Small intestine (tissue), 7 donors: ENCODE measurements around the gene PPME1. TPM values are rescaled to one million over a fixed set of nuclear protein-coding genes. Genes with fewer than 3 reads are reported as not detected.

ENCODE experiments used
- DNase-seq, 2 donors: peaks; one replicate each; pipeline versions ENCODE4 v3.0.0 to v3.0.0-alpha.2; 2013
- FAIRE-seq: peaks from 2 replicates; lab custom pipeline; 2012; peaks lifted over from hg19 to GRCh38; lab: Jason Lieb, UNC
- H3K27ac ChIP-seq, 3 donors: one replicate each; pipeline ENCODE4 v1.5.1; 2013; ENCODE audit warnings: low read length in 2 of 3, mild to moderate bottlenecking in 2 of 3, control low read depth in 1 of 3, inconsistent platforms in 1 of 3, low read depth in 1 of 3, moderate library complexity in 1 of 3
- H3K27me3 ChIP-seq, 3 donors: one replicate each; pipeline ENCODE4 v1.6.1; 2013; ENCODE audit warnings: low read length in 3 of 3, inconsistent platforms in 1 of 3; ENCODE audit not compliant: control insufficient read depth in 3 of 3, insufficient read depth in 3 of 3
- H3K36me3 ChIP-seq, 3 donors: one replicate each; pipeline ENCODE4 v1.6.1; 2013; ENCODE audit warnings: low read length in 3 of 3, inconsistent platforms in 1 of 3, low read depth in 1 of 3, mild to moderate bottlenecking in 1 of 3, moderate library complexity in 1 of 3; ENCODE audit not compliant: control insufficient read depth in 3 of 3, insufficient read depth in 2 of 3
- H3K4me1 ChIP-seq, 3 donors: one replicate each; pipeline ENCODE4 v1.6.1; 2013; ENCODE audit warnings: low read length in 2 of 3, inconsistent platforms in 1 of 3, low read depth in 1 of 3, mild to moderate bottlenecking in 1 of 3, moderate library complexity in 1 of 3; ENCODE audit not compliant: control insufficient read depth in 3 of 3, insufficient read depth in 2 of 3
- H3K4me3 ChIP-seq, 3 donors: one replicate each; pipeline ENCODE4 v1.5.1; 2013; ENCODE audit warnings: low read length in 3 of 3, control low read depth in 1 of 3, inconsistent platforms in 1 of 3, low read depth in 1 of 3, mild to moderate bottlenecking in 1 of 3, moderate library complexity in 1 of 3
- H3K9me3 ChIP-seq, 2 donors: one replicate each; pipeline ENCODE4 v1.6.1; 2013; ENCODE audit warnings: low read depth in 1 of 2, low read length in 1 of 2; ENCODE audit not compliant: control insufficient read depth in 2 of 2, insufficient read depth in 1 of 2
- WGBS, 3 donors: extraction: QIAGEN DNeasy Blood & Tissue Kit; methylation state at CpG; one replicate each; pipeline ENCODE4 v1.1.7; 2013; 5-methylcytosine and 5-hydroxymethylcytosine counted together
- polyA plus RNA-seq, 4 donors: library from polyadenylated mRNA; stranded (reverse) in 3 of 4; unstranded in 1 of 4; fragments of 200-250 nt in 3 of 4; fragments of 120-200 nt in 1 of 4; gene quantifications; one replicate each; pipeline versions ENCODE4 v1.2.1 to v1.2.3, GENCODE V29; 2013
- donor health status: healthy with polysubstance abuse.
- donor health status: control.
- donor health status: control.
- donor health status: Bipolar disorder and iron deficiency.
- donor health status: healthy.

PPME1 gene
- polyA plus RNA-seq, 4 donors = 14.3 to 23.1 (median 19.6) TPM

DNA sequence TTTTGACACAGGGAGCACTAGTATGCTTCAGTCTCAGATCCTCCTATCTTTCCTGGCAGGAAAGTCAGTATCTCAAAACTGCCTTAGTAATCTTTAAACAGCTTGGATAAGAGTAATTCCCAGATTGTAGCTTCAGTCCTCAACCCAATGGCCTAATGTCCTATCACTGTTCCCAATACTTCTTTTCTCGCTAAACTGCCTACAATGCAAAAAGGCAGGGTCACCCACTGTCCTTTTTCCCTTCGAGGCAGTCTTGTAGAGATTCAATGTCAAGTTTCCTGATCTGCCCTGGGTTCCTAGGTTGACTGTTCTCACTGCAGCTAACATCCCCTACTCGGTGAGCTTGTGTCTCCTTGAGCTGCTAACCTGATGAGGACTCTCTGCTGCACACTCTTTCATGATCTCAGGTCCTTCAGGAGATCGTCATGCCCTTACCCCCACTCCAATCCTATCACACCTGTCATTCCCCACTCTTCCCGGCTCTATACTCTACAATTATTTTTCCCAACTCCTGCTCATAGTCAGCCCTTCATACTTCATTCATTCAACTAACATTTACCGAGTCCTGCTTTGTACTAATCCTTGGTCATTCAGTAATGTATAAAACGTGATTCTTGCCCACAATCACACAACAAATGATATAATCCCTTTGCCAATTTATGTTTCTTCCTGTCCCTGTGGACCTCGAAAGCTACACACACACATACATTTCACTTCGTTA lies 1.2 kb upstream of the PPME1 start:
- Histone ChIP-seq H3K9me3 (no peaks in the 10 kb centered on the region), H3K27me3 (no peaks in the 10 kb centered on the region), H3K4me1 (peaks cover 7 to 20% (median 12%) of the 10 kb centered on the region in 3 donors), H3K36me3 (peaks cover 0 to 8% (median 3%) of the 10 kb centered on the region in 3 donors), H3K27ac (peak overlapping the region in 2 of 3 donors; percentile 93 to 96), H3K4me3 (peak overlapping the region; percentile 67 to 90 (median 78))
- DNase-seq (peak; percentile 5 to 20), FAIRE-seq (no peak)
- WGBS, 3 donors = 3 to 9% (median 6%) methylated on average over 9 of the region's 9 CpGs

DNA sequence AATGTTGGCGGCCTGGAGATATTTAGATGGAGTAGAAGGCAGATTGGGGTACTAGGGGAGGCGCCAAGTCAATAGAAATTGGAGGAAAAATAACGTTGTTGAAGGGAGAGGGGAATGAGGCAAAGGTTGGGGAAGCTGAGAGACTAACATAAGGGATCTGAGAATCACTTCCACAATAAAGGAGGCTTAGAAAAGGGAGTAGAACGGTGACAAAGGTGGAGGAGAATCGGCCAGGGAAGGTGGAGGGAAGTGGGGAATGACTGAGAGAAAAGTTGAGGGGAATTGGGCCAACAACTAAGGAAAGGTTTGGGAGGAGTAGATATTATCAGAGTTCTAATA lies 510 bp downstream of the PPME1 start:
- H3K27me3 ChIP-seq = no peaks in the 10 kb centered on the region
- H3K9me3 ChIP-seq = no peaks in the 10 kb centered on the region
- H3K27ac ChIP-seq = peak overlapping the region; percentile 84 to 96 (median 93)
- DNase-seq (peak in 1 of 2 donors; percentile 15), FAIRE-seq (no peak)
- H3K4me1 ChIP-seq = peaks cover 7 to 20% (median 12%) of the 10 kb centered on the region in 3 donors
- H3K4me3 ChIP-seq = peak overlapping the region; percentile 62 to 94 (median 90)
- peaks cover 0 to 3% (median 0%) of the 10 kb centered on the region in 3 donors for H3K36me3 ChIP-seq
- 1 to 3% (median 3%) methylated on average over 5 of the region's 5 CpGs for WGBS, 3 donors

DNA sequence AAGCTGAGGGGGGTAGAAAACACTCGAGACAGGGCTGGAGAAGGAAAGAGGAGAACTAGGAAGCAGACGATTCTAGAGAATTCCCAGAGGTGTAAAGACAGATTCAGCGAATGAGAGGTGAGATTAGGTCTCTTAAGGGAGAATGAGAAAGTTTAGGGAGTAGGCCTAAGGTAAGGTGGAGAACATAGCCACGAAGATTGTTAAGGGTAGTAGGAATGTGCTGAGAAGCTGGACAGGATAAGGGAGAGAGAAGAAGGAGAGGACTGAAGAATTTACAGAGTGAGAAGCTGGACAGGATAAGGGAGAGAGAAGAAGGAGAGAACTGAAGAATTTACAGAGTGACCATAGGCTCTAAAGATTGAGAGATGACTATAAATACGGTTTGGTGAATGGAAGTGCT lies 908 bp downstream of the PPME1 start:
- 11 to 22% (median 16%) methylated on average over 5 of the region's 5 CpGs for WGBS, 3 donors
- Histone ChIP-seq H3K27ac (peak overlapping the region; percentile 84 to 96 (median 93)), H3K9me3 (no peaks in the 10 kb centered on the region), H3K4me3 (peak overlapping the region; percentile 62 to 94 (median 90)), H3K36me3 (peaks cover 0 to under 1% (median 0%) of the 10 kb centered on the region in 3 donors), H3K27me3 (no peaks in the 10 kb centered on the region), H3K4me1 (peaks cover 7 to 20% (median 12%) of the 10 kb centered on the region in 3 donors)
- peak; percentile 22 to 37 for DNase-seq
- FAIRE-seq = no peak

DNA sequence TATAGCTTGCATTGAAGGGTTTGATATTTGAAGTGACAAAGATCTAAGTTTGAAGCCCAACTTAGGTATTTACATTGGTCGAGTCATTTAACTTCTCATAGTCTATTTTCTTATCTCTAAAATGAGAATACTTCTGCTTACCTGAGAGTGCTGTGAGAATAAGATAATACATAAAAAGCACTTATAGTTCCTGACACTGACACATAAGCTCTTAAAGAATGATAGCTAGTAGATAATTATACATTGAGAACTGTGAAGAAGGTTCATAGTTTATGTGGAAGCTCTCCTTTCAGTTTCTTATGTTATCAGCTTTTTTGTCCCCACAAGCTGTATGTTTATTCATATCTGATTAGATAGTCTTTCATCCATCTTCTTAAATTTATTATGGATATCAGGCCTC lies 4.8 kb downstream of the PPME1 start:
- H3K27me3 ChIP-seq = no peaks in the 10 kb centered on the region
- 50 to 60% (median 58%) methylated on average over 1 of the region's 1 CpG for WGBS, 3 donors
- no peak overlapping the region for H3K27ac ChIP-seq
- DNase-seq (no peak), FAIRE-seq (no peak)
- H3K36me3 ChIP-seq = no peaks in the 10 kb centered on the region
- H3K4me3 ChIP-seq = no peak overlapping the region
- H3K4me1 ChIP-seq = peaks cover 7 to 12% (median 10%) of the 10 kb centered on the region in 3 donors
- H3K9me3 ChIP-seq = no peaks in the 10 kb centered on the region

DNA sequence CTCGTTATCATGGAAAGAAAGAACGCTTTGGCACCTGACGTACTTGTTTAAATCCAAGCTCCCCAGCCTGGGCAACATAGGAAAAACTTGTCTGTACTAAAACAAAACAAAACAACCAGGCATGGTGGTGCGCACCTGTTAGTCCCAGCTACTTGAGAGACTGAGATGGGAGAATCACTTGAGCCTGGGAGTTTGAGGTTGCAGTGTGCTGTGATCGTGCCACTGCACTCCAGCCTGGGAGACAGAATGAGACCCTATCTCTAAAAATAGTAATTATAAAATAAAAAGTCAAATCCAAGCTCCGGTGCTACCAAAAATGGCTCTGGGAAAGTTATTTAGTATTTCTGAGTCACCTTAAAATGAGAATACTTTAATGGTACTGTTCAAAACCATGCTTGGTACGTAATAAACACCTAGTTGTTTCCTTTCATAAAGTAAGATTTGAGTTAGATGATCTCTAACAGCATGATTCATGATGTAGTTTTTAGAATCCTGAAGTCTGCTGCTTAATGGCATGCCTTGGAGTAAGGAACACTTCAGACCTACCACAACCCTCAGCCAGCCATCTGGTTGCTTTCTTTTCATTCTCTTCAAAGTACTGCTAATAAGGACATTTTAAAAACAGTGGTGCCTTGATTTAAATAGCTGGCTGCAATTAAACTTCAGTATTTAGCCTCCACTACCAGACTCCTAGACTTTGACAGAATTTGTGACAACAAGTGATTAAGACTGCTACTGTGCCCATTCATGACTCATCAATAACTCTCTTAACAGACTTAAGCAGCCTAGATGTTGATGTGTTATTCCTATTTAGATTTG lies 8.4 kb downstream of the PPME1 start:
- Histone ChIP-seq H3K27me3 (no peaks in the 10 kb centered on the region), H3K36me3 (peaks cover 0 to 2% (median 0%) of the 10 kb centered on the region in 3 donors), H3K4me1 (peaks cover 0 to 5% (median 0%) of the 10 kb centered on the region in 3 donors), H3K9me3 (no peaks in the 10 kb centered on the region), H3K4me3 (no peak overlapping the region), H3K27ac (no peak overlapping the region)
- DNase-seq (peak in 1 of 2 donors; percentile 6), FAIRE-seq (no peak)
- 83 to 96% (median 84%) methylated on average over 7 of the region's 7 CpGs for WGBS, 3 donors

DNA sequence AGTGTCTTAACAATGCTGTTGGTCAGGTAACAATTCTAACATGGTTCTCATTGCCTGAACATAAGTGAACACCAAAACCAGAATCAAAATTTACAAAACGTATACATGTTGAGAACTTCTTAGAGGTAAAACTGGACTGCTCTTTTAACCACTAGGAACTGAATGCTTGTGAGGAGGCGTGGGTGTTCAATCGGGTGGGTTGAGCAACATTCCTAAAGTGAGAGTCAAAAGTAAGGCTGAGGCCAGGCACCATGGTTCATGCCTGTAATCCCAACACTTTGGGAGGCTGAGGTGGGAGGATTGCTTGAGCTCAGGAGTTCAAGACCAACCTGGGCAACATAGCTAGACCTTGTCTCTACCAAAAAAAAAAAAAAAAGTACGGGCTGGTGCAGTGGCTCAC lies 11.5 kb downstream of the PPME1 start:
- Histone ChIP-seq H3K36me3 (peaks cover 0 to 2% (median 0%) of the 10 kb centered on the region in 3 donors), H3K4me1 (no peaks in the 10 kb centered on the region), H3K9me3 (no peaks in the 10 kb centered on the region), H3K4me3 (no peak overlapping the region), H3K27ac (no peak overlapping the region), H3K27me3 (no peaks in the 10 kb centered on the region)
- 93% methylated on average over 4 of the region's 4 CpGs for WGBS, 3 donors
- FAIRE-seq (no peak), DNase-seq (no peak)

DNA sequence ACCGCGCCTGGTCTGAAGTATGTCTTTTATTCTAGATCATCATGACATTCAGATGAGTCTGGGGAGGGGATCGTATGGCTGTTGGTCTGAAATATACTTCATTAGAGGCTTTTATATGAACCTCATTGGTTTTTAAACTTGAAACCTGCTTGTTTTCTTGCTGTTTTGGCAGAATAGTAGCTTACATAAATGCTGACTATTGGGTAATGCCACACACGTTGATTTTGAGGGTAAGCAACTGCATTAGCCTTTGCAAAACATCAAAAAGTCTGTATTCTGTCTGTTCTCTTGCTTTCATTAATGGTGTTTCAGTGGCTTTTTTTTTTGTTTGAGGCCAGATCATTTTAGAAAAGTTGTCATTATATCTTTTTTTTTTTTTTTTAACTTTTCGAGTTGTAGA lies 14.2 kb downstream of the PPME1 start:
- WGBS, 3 donors = 82 to 89% (median 85%) methylated on average over 5 of the region's 5 CpGs
- H3K4me3 ChIP-seq = no peak overlapping the region
- no peak for FAIRE-seq

DNA sequence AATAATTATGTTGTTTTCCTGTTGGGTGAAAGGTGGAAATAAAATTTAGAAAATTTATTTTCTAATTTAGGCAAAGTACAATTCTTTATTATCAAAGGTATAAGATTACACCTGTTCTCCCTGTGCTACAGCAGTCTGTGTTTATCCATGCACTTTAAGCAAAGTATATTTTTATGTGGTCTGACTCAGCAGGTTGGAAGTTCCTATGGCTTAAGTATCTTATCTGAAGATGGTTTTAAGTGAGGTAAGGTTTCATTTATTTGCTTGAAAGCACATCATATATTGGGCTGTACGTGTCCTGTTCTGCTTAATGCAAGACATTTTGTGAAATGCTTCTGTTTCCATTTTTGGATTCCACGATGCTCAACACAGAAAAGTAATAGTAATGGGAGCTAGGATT lies 14.6 kb downstream of the PPME1 start:
- Histone ChIP-seq H3K9me3 (no peaks in the 10 kb centered on the region), H3K36me3 (peaks cover 0 to 10% (median 0%) of the 10 kb centered on the region in 3 donors), H3K4me1 (no peaks in the 10 kb centered on the region), H3K4me3 (no peak overlapping the region), H3K27me3 (no peaks in the 10 kb centered on the region), H3K27ac (no peak overlapping the region)
- 92 to 96% (median 95%) methylated on average over 2 of the region's 2 CpGs for WGBS, 3 donors
- FAIRE-seq (no peak), DNase-seq (no peak)

More for the DNA sequence above, 14.2 kb downstream of the PPME1 start:
- Histone ChIP-seq H3K9me3 (no peaks in the 10 kb centered on the region), H3K27me3 (no peaks in the 10 kb centered on the region), H3K4me1 (no peaks in the 10 kb centered on the region), H3K27ac (no peak overlapping the region), H3K36me3 (peaks cover 0 to 10% (median 0%) of the 10 kb centered on the region in 3 donors)
- DNase-seq = no peak
